Hair follicle dermal papilla cell (primary cell): ENCODE results near the gene HRH1. TPM values are rescaled to one million over a fixed set of nuclear protein-coding genes. Genes with fewer than 3 reads are reported as not detected.

Source experiments
- small RNA-seq: library from RNA; depleted of rRNA; stranded (forward); fragments of <200 nt; gene quantifications from one replicate; pipeline ENCODE3, GENCODE V24; 2012
- total RNA-seq: library from RNA; depleted of rRNA; stranded (reverse); fragments of >200 nt; gene quantifications from 2 replicates; pipeline ENCODE4 v1.2.3, GENCODE V29; 2012

HRH1 gene
- 4.7 and 6.8 TPM in 2 replicates for total RNA-seq

GRCh38 chr3:11154036-11154952 lies at the start of gene HRH1:
TSS of gene HRH1 (plus strand) at chr3:11154493. CDS start at chr3:11259038, 104,545 bp downstream.

GRCh38 chr3:11271986-11272904 lies 118.0 kb downstream of the HRH1 start, which contains the start of gene ATG7:
TSS of gene ATG7 (plus strand) at chr3:11272397. CDS start at chr3:11298696, 26,299 bp downstream.

Small RNAs within 50 kb of the gene (small RNA-seq; reads per million reads assigned to genes)
- gene AC083855.1: not detected

Other genes with a start within 250 kb of the HRH1 start
- gene SLC6A1, start 161.7 kb upstream of the HRH1 start, total RNA-seq: not detected in 2 replicates
- gene ATG7, start 117.9 kb downstream of the HRH1 start, total RNA-seq: 71.5 and 79.8 TPM in 2 replicates